SK-N-SH treated with all-trans-retinoic acid at 6 μM for 48 hours (cell line): Measurements from ENCODE around the gene ZNF581.

Source experiments
- ATAC-seq: fragments of 200-7000 bp; cut with Tn5 transposase; 3 replicates; pipeline ENCODE4 v1.9.1; 2020; ENCODE audit warnings: mild to moderate bottlenecking, moderate library complexity
- CSDC2 ChIP-seq: fragments of 250-450 bp; sonication (Bioruptor Pico); IDR thresholded peaks from 2 replicates; pipeline ENCODE4 v1.5.0; 2020; ENCODE audit warnings: mild to moderate bottlenecking, moderate library complexity
- ESRRG ChIP-seq: fragments of 250-450 bp; sonication (Bioruptor Pico); IDR thresholded peaks from 2 replicates; pipeline ENCODE4 v1.6.1; 2021; ENCODE audit warnings: mild to moderate bottlenecking
- ISL1 ChIP-seq: fragments of 250-450 bp; sonication (Bioruptor Pico); IDR thresholded peaks from 2 replicates; pipeline ENCODE4 v2.1.2; 2022; ENCODE audit warnings: mild to moderate bottlenecking, moderate library complexity
- OSR1 ChIP-seq: fragments of 250-450 bp; sonication (Bioruptor Pico); IDR thresholded peaks from 2 replicates; pipeline ENCODE4 v1.8.0; 2022; ENCODE audit warnings: moderate library complexity, mild to moderate bottlenecking, inconsistent platforms
- PPARA ChIP-seq: fragments of 250-450 bp; sonication (Bioruptor Pico); IDR thresholded peaks from 2 replicates; pipeline ENCODE4 v1.5.0; 2020; ENCODE audit warnings: mild to moderate bottlenecking, borderline replicate concordance
- SNAI2 ChIP-seq: fragments of 250-450 bp; sonication (Bioruptor Pico); IDR thresholded peaks from 2 replicates; pipeline ENCODE4 v1.5.0; 2020; ENCODE audit warnings: mild to moderate bottlenecking, moderate library complexity
- TOX ChIP-seq: fragments of 250-450 bp; sonication (Bioruptor Pico); IDR thresholded peaks from 2 replicates; pipeline ENCODE4 v1.8.0; 2021; ENCODE audit warnings: mild to moderate bottlenecking, moderate library complexity, borderline replicate concordance
- ZC3H10 ChIP-seq: fragments of 250-450 bp; sonication (Bioruptor Pico); IDR thresholded peaks from 2 replicates; pipeline ENCODE4 v1.5.1; 2021; ENCODE audit warnings: mild to moderate bottlenecking, moderate library complexity
- ZFP30 ChIP-seq: fragments of 450-650 bp; formaldehyde crosslinking; IDR thresholded peaks from 2 replicates; pipeline ENCODE4 v1.5.0; 2022; ENCODE audit warnings: mild to moderate bottlenecking, moderate library complexity
- ZNF70 ChIP-seq: fragments of 450-650 bp; formaldehyde crosslinking; IDR thresholded peaks from 2 replicates; pipeline ENCODE4 v1.5.0; 2020; ENCODE audit warnings: mild to moderate bottlenecking, moderate library complexity
- ZNF8 ChIP-seq: fragments of 450-650 bp; formaldehyde crosslinking; IDR thresholded peaks from 2 replicates; pipeline ENCODE4 v1.5.0; 2020; ENCODE audit warnings: mild to moderate bottlenecking, moderate library complexity
- TF ChIP-seq, protein P1 (sequence below): fragments of 250-450 bp; sonication (Bioruptor Pico); IDR thresholded peaks from 2 replicates; pipeline ENCODE4 v1.5.0; 2020; ENCODE audit warnings: mild to moderate bottlenecking, moderate library complexity
- TF ChIP-seq, protein P2 (sequence below): fragments of 250-450 bp; sonication (Bioruptor Pico); IDR thresholded peaks from 2 replicates; pipeline ENCODE4 v1.5.1; 2020; ENCODE audit warnings: low read depth, mild to moderate bottlenecking, moderate library complexity
- TF ChIP-seq, protein P3 (sequence below): fragments of 250-450 bp; sonication (Bioruptor Pico); IDR thresholded peaks from 2 replicates; pipeline ENCODE4 v1.8.0; 2020; ENCODE audit warnings: mild to moderate bottlenecking, moderate library complexity, borderline replicate concordance

The ZNF581 gene

DNA sequence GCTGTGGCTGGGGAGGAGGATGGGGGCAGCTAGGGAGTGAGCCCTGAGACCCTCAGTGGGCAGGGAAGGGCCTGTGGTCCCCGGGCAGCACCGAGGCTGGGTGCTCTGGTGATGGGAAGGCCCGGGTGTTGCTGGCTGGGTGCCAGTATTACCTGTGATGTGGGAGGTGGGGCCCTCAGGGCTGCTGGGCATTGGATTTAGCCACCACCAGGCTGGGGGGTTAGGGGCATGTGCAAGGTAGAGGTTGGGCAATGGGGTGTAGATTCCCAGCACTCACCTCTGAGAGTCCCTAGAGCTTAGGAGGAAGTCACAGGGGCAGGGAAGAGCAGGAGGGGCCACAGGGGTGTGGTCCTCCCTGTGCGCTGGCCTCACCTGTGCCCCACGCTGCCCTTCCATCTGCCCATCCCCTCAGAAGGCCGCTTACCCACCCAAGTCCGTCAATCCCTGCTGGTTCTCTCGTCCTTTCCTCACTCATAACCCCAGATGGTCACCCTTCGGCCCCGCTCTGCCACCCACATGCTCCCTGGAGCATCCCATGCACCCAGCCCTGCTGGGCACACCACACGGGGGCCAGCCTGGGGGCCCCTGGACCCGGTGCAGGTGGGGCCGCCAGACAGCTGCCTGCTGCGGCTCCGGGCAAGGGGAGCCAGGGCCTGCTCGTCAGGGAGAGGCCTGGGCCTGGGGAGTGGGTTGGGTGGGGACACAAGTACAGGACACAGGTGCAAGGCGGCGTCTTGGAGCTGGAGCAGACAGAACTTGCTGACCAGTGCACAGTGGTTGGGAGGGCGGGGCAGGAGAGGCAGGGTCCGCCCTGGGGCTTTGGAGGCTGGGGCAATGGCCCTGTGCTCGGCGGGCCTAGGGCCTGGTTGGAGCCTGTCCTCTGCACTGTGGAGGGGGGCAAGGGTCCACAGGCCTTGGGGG lies 44.1 kb downstream of the ZNF581 start (continued):
- TF ChIP-seq ZFP30 (CRISPR knock-in tag): no peak
- TF ChIP-seq, protein P1, sequence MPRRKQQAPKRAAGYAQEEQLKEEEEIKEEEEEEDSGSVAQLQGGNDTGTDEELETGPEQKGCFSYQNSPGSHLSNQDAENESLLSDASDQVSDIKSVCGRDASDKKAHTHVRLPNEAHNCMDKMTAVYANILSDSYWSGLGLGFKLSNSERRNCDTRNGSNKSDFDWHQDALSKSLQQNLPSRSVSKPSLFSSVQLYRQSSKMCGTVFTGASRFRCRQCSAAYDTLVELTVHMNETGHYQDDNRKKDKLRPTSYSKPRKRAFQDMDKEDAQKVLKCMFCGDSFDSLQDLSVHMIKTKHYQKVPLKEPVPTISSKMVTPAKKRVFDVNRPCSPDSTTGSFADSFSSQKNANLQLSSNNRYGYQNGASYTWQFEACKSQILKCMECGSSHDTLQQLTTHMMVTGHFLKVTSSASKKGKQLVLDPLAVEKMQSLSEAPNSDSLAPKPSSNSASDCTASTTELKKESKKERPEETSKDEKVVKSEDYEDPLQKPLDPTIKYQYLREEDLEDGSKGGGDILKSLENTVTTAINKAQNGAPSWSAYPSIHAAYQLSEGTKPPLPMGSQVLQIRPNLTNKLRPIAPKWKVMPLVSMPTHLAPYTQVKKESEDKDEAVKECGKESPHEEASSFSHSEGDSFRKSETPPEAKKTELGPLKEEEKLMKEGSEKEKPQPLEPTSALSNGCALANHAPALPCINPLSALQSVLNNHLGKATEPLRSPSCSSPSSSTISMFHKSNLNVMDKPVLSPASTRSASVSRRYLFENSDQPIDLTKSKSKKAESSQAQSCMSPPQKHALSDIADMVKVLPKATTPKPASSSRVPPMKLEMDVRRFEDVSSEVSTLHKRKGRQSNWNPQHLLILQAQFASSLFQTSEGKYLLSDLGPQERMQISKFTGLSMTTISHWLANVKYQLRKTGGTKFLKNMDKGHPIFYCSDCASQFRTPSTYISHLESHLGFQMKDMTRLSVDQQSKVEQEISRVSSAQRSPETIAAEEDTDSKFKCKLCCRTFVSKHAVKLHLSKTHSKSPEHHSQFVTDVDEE (CRISPR knock-in tag): no peak

DNA sequence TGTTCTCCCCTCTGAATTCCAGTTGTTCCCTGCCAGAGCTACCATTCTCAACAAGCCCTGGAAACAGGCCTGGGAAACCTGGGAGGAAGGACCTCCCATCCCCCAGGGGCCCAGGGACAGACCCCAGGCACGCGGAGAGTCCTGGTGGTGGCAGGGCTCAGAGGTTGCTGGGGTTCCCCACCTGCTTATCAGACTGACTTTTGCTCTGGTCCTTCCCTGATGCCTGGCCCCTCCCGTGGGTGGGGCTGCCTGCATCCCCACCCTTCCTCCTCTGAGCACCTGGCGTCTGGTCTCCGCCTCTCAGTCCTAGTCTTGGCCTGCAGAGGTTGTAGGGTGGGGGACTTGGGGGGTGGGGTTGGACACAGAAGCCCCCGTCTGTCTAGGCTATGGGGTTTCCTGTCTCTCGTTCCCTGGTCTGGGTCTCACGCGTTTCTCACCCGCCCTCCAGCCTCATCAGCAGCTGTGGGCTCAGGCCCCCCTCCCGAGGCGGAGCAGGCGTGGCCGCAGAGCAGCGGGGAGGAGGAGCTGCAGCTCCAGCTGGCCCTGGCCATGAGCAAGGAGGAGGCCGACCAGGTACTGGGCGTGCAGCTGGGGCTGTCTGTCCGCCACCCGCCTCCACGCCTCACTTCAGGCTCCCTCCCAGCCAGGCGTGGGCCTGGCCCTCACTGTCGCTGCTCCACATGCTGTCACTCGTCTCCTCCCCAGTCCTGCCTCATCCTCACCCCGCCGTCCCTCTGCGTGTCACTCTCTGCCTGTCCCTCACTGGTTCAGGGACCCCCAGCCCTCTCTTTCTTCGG lies 45.2 kb downstream of the ZNF581 start:
- ATAC-seq: no peak
- no peak for TF ChIP-seq ISL1 (CRISPR knock-in tag)
- TF ChIP-seq, protein P2, sequence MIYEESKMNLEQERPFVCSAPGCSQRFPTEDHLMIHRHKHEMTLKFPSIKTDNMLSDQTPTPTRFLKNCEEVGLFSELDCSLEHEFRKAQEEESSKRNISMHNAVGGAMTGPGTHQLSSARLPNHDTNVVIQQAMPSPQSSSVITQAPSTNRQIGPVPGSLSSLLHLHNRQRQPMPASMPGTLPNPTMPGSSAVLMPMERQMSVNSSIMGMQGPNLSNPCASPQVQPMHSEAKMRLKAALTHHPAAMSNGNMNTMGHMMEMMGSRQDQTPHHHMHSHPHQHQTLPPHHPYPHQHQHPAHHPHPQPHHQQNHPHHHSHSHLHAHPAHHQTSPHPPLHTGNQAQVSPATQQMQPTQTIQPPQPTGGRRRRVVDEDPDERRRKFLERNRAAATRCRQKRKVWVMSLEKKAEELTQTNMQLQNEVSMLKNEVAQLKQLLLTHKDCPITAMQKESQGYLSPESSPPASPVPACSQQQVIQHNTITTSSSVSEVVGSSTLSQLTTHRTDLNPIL (CRISPR knock-in tag): no peak
- TF ChIP-seq SNAI2 (CRISPR knock-in tag): no peak
- TF ChIP-seq ZNF70 (CRISPR knock-in tag): no peak
- TF ChIP-seq OSR1 (CRISPR knock-in tag): no peak
- TF ChIP-seq ZFP30 (CRISPR knock-in tag): no peak
- no peak for TF ChIP-seq ZNF8
- TF ChIP-seq, protein P1 (CRISPR knock-in tag): no peak
- no peak for TF ChIP-seq CSDC2 (CRISPR knock-in tag)

DNA sequence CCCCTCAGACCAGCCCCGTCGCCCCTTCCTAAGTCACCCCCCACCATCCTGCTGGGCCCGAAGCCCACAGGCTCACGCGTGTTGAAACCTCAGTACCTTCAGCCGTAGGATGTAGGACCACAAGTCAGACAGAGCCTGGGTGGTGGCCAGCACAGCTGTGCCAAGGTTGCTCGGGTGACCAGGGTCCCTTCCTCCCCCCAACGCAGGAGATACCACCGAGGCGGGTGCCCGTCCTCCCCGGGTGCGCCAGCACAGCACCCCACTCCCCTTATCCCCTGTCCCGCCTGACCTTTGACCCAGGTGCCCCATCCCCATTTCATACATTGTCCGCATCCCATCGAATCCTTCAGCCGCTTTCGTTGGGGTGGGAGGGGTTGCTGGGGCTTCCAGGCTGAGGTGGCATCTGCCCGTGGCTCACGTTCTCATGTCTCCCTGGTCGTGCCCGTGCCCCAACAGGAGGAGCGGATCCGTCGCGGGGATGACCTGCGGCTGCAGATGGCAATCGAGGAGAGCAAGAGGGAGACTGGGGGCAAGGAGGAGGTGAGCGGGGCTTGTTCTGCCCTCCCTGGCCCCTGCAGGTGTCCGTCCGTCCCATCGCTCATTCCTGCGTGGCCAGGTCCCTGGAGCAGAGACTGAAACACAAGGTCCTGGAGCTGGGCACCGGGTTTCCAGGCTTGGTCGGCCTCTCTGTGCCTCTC lies 46.1 kb downstream of the ZNF581 start:
- TF ChIP-seq PPARA (CRISPR knock-in tag): no peak
- TF ChIP-seq TOX (CRISPR knock-in tag): no peak
- no peak for TF ChIP-seq ZNF70 (CRISPR knock-in tag)
- TF ChIP-seq, protein P3, sequence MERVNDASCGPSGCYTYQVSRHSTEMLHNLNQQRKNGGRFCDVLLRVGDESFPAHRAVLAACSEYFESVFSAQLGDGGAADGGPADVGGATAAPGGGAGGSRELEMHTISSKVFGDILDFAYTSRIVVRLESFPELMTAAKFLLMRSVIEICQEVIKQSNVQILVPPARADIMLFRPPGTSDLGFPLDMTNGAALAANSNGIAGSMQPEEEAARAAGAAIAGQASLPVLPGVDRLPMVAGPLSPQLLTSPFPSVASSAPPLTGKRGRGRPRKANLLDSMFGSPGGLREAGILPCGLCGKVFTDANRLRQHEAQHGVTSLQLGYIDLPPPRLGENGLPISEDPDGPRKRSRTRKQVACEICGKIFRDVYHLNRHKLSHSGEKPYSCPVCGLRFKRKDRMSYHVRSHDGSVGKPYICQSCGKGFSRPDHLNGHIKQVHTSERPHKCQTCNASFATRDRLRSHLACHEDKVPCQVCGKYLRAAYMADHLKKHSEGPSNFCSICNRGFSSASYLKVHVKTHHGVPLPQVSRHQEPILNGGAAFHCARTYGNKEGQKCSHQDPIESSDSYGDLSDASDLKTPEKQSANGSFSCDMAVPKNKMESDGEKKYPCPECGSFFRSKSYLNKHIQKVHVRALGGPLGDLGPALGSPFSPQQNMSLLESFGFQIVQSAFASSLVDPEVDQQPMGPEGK (CRISPR knock-in tag): no peak
- TF ChIP-seq SNAI2 (CRISPR knock-in tag): no peak
- TF ChIP-seq, protein P2 (CRISPR knock-in tag): no peak
- TF ChIP-seq, protein P1 (CRISPR knock-in tag): no peak
- TF ChIP-seq ZC3H10 (CRISPR knock-in tag): no peak
- TF ChIP-seq ZNF8: no peak
- no peak for TF ChIP-seq ISL1 (CRISPR knock-in tag)
- TF ChIP-seq ESRRG (CRISPR knock-in tag): no peak
- ATAC-seq: no peak
